ENCODE data around the gene CTNNA3.
"Not testable (repeated sequence)": the region's sequence is repeated elsewhere in the genome, so short reads cannot be mapped to it uniquely, and the experiment has no call there.

The CTNNA3 gene

GRCh38 chr10:67242528-67242927 lies 453.5 kb downstream of the CTNNA3 start:
- no peak for DNase-seq (ENCODE audit: low spot score)
- in situ Hi-C loops (cut with MboI; ENCODE audit: low sequenced_read_pairs, unreplicated experiment) = no loop called here

DNA sequence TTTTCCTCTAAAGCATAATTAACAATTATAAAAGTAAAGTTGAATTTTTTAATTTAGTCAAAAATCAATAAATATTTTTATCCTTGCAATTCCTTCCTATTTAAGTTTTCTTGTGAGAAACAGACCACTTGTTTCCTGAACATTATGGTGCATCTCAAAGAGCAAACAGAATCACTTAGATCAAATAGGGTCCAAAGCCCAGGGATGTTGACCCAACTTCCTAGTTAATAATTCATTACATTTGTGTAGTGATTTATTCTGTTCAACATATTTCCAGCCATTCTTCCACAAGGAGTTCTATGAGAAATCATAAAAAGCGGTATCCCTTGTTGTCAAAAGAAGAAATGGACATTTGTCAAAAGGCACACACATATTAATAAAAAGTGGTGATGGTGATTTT lies 454.5 kb downstream of the CTNNA3 start:
- TF ChIP-seq CTCF (IDR thresholded peaks at IDR 0.05; ENCODE audit: borderline replicate concordance, control extremely low read depth, extremely low read depth, insufficient read depth, missing control alignments) = no peak
- in situ Hi-C loops (cut with MboI; ENCODE audit: low sequenced_read_pairs, unreplicated experiment) = no loop called here
- no peak for DNase-seq (ENCODE audit: low spot score)

More at GRCh38 chr10:67242528-67242927, 453.5 kb downstream of the CTNNA3 start:
- no peak for TF ChIP-seq CTCF (IDR thresholded peaks at IDR 0.05; ENCODE audit: borderline replicate concordance, control extremely low read depth, extremely low read depth, insufficient read depth, missing control alignments)

- TF ChIP-seq CTCF (IDR thresholded peaks at IDR 0.05; ENCODE audit: borderline replicate concordance, control extremely low read depth, extremely low read depth, insufficient read depth, missing control alignments) = no peak
- no peak for DNase-seq (ENCODE audit: low spot score)
- in situ Hi-C loops (cut with MboI; ENCODE audit: low sequenced_read_pairs, unreplicated experiment) = no loop called here
Measured at GRCh38 chr10:67239864-67240497, 456.0 kb downstream of the CTNNA3 start.

DNA sequence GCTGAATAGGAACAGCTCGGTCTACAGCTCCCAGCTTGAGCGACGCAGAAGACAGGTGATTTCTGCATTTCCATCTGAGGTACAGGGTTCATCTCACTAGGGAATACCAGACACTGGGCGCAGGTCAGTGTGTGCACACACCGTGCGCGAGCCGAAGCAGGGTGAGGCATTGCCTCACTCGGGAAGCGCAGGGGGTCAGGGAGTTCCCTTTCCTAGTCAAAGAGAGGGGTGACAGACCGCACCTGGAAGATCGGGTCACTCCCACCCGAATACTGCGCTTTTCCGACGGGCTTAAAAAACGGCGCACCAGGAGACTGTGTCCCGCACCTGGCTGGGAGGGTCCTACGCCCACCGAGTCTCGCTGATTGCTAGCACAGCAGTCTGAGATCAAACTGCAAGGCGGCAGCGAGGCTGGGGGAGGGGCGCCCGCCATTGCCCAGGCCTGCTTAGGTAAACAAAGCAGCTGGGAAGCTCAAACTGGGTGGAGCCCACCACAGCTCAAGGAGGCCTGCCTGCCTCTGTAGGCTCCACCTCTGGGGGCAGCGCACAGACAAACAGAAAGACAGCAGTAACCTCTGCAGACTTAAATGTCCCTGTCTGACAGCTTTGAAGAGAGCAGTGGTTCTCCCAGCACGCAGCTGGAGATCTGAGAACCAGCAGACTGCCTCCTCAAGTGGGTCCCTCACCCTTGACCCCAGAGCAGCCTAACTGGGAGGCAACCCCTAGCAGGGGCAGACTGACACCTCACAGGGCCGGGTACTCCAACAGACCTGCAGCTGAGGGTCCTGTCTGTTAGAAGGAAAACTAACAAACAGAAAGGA lies 465.1 kb downstream of the CTNNA3 start:
- in situ Hi-C loops (cut with MboI; ENCODE audit: low sequenced_read_pairs, unreplicated experiment); DNase-seq (ENCODE audit: low spot score): not testable (repeated sequence)

DNA sequence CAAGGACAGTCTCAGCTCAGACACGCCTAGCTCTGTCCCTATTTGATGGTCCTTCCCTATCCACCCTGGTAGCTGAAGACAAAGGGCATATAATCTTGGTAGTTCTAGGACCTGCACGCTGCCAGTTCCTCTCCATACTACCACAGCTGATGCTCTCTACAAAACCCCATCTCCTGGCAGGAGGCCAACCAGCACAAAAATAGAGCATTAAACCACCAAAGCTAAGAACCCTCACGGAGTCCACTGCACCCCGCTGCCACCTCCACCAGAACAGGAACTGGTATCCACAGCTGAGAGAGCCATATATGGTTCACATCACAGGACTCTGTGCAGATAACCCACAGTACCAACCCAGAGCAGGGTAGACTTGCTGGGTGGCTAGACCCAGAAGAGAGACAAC lies 470.8 kb downstream of the CTNNA3 start:
- in situ Hi-C loops (cut with MboI; ENCODE audit: low sequenced_read_pairs, unreplicated experiment) = no loop called here
- TF ChIP-seq CTCF (IDR thresholded peaks at IDR 0.05; ENCODE audit: borderline replicate concordance, control extremely low read depth, extremely low read depth, insufficient read depth, missing control alignments) = no peak
- no peak for DNase-seq (ENCODE audit: low spot score)

DNA sequence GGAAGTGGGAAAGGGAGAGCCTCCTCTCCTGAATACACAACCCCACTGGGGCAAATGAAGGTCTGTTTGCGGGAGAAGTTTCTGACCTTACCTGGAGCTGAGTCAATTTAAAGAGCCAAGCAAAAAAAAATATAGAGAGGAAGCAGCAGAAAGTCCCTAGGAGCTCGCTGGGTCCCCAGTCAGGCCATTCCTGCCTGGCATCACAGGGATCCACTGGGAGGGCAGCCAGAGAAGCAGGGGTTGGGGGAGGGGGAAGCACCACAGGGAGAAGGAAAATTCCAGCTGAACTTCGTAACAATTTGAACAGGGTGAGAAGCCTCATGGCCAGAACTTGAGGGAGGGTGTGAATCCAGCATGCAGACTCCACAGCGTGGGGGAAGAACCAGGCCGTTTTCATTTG lies 471.4 kb downstream of the CTNNA3 start:
- DNase-seq (ENCODE audit: low spot score) = no peak
- in situ Hi-C loops (cut with MboI; ENCODE audit: low sequenced_read_pairs, unreplicated experiment) = no loop called here
- no peak for TF ChIP-seq CTCF (IDR thresholded peaks at IDR 0.05; ENCODE audit: borderline replicate concordance, control extremely low read depth, extremely low read depth, insufficient read depth, missing control alignments)

- in situ Hi-C loops (cut with MboI; ENCODE audit: low sequenced_read_pairs, unreplicated experiment) = no loop called here
- TF ChIP-seq CTCF (IDR thresholded peaks at IDR 0.05; ENCODE audit: borderline replicate concordance, control extremely low read depth, extremely low read depth, insufficient read depth, missing control alignments) = no peak
- no peak for DNase-seq (ENCODE audit: low spot score)
Measured at GRCh38 chr10:67222934-67223333, 473.1 kb downstream of the CTNNA3 start.

Measured in GM13976 (cell line).